ENCODE measurements around the gene KCNH6. TPM values are rescaled to one million over a fixed set of nuclear protein-coding genes. Genes with fewer than 3 reads are reported as not detected.

Gene KCNH6
- total RNA-seq, 1 donor from 2014 or later: not detected

DNA sequence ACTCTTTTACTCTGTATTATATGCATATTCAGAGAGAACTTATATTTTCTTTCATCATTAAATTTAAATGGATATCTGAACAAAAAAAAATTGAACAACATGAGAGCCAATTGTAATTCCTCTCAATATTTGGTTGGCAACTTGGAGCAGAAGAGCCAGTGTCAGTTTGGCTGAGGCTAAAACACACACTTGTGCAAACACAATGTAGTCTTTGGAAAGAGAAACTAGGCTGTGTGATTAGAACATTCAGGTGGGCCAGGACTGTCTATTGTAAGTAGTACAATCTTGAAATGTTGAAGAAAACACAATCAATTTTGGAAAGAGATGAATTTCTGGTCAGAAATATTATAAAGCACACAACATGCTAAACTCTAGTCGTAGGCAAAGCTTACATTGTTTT lies 44.1 kb downstream of the KCNH6 start:
- FAIRE-seq (no peak), DNase-seq (ENCODE audit: low read depth) (no peak)
- H3K27me3 ChIP-seq (ENCODE audit: control insufficient read depth, insufficient read depth, low read length): no peaks in the 10 kb centered on the region
- TF ChIP-seq, protein P1, sequence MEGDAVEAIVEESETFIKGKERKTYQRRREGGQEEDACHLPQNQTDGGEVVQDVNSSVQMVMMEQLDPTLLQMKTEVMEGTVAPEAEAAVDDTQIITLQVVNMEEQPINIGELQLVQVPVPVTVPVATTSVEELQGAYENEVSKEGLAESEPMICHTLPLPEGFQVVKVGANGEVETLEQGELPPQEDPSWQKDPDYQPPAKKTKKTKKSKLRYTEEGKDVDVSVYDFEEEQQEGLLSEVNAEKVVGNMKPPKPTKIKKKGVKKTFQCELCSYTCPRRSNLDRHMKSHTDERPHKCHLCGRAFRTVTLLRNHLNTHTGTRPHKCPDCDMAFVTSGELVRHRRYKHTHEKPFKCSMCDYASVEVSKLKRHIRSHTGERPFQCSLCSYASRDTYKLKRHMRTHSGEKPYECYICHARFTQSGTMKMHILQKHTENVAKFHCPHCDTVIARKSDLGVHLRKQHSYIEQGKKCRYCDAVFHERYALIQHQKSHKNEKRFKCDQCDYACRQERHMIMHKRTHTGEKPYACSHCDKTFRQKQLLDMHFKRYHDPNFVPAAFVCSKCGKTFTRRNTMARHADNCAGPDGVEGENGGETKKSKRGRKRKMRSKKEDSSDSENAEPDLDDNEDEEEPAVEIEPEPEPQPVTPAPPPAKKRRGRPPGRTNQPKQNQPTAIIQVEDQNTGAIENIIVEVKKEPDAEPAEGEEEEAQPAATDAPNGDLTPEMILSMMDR (IDR thresholded peaks at IDR 0.05; ENCODE audit: insufficient read depth, low read length, severe bottlenecking): no peak
- H3K4me3 ChIP-seq (ENCODE audit: low read depth, low read length): no peak overlapping the region
- no peaks in the 10 kb centered on the region for H3K36me3 ChIP-seq (ENCODE audit: control insufficient read depth, insufficient read depth, low read length)

DNA sequence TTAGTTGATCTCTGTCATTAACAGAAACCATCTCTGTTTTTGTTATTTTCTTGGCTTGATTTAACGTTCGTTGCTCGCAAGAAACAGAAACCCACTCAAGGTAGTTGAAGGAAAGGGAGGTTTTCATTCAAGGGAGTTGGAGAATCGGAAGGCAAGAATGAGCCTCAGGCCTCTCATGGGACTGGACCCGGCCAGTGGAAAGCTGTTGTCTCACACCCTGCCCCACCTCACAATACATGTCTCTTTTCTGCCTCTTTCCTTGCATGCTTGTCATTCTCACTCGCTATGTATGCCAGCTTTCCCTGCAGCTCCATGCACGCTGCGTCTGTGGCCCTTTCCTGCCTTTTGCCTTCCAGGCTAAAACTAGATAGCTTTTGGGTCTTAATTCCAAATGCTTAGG lies 45.4 kb downstream of the KCNH6 start:
- no peaks in the 10 kb centered on the region for H3K36me3 ChIP-seq (ENCODE audit: control insufficient read depth, insufficient read depth, low read length)
- H3K27me3 ChIP-seq (ENCODE audit: control insufficient read depth, insufficient read depth, low read length): no peaks in the 10 kb centered on the region
- FAIRE-seq (no peak), DNase-seq (ENCODE audit: low read depth) (no peak)
- TF ChIP-seq, protein P1 (IDR thresholded peaks at IDR 0.05; ENCODE audit: insufficient read depth, low read length, severe bottlenecking): no peak
- H3K4me3 ChIP-seq (ENCODE audit: low read depth, low read length): no peak overlapping the region

DNA sequence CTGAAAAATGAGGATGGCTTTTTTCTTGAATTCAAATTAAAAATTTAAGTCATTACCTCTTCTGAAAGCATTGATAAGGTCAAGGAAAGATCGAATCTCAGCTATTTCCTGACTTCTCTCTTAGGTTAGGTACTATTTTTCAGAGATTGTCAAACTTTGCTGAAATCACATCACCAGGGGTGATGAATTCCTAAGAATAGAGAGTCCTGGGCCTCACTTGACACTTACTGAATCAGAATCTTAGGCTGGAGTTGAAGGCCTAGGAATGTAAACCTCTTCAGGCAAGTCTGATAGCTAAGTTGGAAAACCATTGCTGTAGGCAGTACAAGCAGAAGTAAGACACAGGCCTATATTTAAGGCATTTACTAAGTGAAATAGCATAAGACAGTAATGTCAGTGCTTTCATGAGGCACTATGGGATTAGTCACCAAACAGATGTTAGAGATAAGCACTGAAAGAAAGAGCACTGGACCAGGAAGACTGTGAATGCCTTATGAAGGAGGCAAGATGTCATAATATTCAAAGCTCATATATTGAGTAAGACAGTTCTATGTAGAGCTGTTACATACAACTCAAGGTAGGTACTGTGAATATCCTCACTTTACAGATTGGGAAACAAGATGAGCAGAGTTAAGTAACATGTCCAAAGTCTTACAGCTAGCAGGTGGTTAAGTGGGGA lies 48.6 kb downstream of the KCNH6 start:
- TF ChIP-seq, protein P1 (IDR thresholded peaks at IDR 0.05; ENCODE audit: insufficient read depth, low read length, severe bottlenecking): no peak
- DNase-seq (ENCODE audit: low read depth) (peak; percentile 58), FAIRE-seq (no peak)
- Histone ChIP-seq H3K4me3 (ENCODE audit: low read depth, low read length) (no peak overlapping the region), H3K36me3 (ENCODE audit: control insufficient read depth, insufficient read depth, low read length) (no peaks in the 10 kb centered on the region), H3K27me3 (ENCODE audit: control insufficient read depth, insufficient read depth, low read length) (no peaks in the 10 kb centered on the region)

DNA sequence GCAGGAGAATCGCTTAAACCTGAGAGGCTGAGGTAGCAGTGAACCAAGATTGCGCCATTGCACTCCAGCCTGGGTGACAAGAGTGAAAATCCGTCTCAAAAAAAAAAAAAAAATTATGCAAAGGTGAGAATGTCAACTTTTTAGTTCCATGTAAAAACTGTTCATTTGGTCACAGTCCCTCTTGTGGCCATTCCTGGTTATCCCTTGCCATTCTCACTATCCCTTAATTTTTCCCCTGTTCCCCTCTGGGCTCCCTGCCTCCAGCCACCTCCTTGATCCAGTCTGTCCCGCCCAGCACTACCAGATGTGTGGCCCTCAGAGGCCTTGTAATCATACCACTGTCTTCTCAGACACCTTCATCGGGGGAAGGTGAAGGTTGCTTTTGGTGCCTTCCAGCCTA lies 50.5 kb downstream of the KCNH6 start:
- FAIRE-seq: no peak
- Histone ChIP-seq H3K36me3 (ENCODE audit: control insufficient read depth, insufficient read depth, low read length) (peaks cover 5% of the 10 kb centered on the region), H3K4me3 (ENCODE audit: low read depth, low read length) (no peak overlapping the region), H3K27me3 (ENCODE audit: control insufficient read depth, insufficient read depth, low read length) (no peaks in the 10 kb centered on the region)
- TF ChIP-seq, protein P1 (IDR thresholded peaks at IDR 0.05; ENCODE audit: insufficient read depth, low read length, severe bottlenecking): peak; percentile 24
- DNase-seq (ENCODE audit: low read depth): no peak

DNA sequence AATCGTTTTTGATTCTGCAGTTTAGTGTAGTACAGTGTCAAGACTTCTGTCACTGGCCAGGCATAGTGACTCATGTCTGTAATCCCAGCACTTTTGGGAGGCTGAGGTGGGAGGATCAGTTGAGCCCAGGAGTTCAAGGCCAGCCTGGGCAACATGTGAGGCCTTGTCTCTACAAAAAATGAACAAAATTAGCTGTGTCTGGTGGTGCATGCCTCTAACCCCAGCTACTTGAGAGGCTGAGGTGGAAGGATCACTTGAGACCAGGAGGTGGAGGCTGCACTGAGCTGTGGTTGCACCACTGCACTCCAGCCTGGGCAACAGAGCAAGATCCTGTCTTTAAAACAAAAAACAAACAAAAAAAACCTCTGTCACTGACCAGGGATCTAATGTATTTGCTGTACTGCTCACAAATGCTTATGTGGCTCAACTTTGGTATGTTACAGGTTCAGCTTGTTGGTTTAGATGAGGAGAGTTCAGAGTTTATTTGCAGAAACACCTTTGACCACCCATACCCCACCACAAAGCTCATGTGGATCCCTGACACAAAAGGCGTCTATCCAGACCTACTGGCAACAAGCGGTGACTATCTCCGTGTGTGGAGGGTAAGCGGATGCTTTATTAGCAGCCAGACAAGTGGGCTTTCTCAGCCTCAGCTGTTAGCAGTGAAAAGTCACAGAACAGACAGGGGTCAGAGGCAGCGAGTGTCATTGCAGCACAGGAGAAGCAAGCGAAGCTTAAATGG lies 55.0 kb downstream of the KCNH6 start:
- no peak overlapping the region for H3K4me3 ChIP-seq (ENCODE audit: low read depth, low read length)
- TF ChIP-seq, protein P1 (IDR thresholded peaks at IDR 0.05; ENCODE audit: insufficient read depth, low read length, severe bottlenecking): no peak
- DNase-seq (ENCODE audit: low read depth) (no peak), FAIRE-seq (no peak)
- H3K27me3 ChIP-seq (ENCODE audit: control insufficient read depth, insufficient read depth, low read length): no peaks in the 10 kb centered on the region
- peaks cover 21% of the 10 kb centered on the region for H3K36me3 ChIP-seq (ENCODE audit: control insufficient read depth, insufficient read depth, low read length)
